ENCODE data around the gene SNN.

SNN gene

DNA sequence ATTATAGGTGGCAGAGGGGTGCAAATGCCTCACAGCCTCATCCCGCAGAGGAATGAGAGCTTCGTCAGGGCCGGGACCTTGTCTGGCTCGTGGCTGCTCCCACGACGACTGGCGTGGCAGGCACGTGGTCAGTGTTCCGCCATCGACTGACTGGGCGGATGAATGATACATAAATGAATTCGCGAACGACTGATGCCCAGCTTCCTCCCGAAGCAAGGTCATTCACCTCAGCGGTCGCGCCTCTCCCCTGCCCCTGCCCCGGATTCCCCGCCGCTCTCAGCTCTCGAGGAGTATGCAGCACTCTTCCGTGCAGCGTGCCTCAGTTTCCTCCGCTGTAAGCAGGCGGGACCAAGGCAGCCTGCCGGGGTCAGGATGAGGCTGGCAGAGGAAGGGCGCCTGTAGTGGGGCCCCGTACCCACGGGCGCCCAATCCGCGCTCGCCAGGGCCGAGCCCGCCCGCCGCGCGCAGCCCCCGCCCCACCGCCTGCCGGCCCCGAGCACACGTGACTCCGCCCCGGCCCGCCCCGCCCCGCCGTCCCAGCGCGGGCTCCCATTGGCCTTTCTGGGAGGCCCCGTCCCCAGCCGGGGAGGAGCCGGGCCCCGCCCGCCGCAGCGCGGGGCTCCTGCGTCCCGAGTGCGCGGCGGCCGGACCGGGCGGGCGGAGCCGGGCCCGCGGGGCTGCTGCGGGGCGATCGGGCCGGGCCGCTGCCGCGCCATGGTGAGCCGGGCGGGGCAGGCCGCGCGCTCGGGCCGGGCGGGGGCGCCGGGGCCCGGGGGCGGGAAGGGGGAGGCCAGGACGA lies at the start of gene SNN:
Gene SNN, plus strand, starts transcription at position 632 of the 799 bp plus-strand sequence. CDS start 7,605 bp downstream, outside the sequence.
- in situ Hi-C loops (cut with HindIII; ENCODE audit: low pct_ligation_motif_present, low pct_unique_long_range_greater_than_20kb, low sequenced_read_pairs): no loop called here
- peak; percentile 91 for DNase-seq

DNA sequence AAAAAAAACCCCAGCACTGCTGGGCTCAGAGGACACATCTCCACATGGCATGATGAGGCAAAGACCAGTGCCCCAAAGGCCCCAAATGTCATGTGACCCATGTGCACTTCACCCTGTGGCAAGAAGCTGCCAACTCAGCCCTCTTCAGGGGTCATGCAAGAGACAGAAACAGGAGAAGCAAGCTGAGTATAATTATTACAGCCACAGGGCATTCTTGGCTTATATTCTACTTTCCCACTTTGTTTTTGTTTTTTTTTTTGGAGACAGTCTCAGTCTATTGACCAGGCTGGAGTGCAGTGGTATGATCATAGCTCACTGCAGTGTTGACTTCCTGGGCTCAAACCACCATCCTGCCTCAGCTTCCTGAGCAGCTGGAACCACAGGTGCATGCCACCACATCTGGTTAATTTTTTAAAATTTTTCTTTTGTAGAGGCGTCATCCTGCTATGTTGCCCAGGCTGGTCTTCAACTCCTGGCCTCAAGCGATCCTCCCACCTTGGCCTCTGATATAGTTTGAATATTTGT lies 48.9 kb upstream of the SNN start:
- in situ Hi-C loops (cut with HindIII; ENCODE audit: low pct_ligation_motif_present, low pct_unique_long_range_greater_than_20kb, low sequenced_read_pairs): no loop called here
- DNase-seq: no peak

DNA sequence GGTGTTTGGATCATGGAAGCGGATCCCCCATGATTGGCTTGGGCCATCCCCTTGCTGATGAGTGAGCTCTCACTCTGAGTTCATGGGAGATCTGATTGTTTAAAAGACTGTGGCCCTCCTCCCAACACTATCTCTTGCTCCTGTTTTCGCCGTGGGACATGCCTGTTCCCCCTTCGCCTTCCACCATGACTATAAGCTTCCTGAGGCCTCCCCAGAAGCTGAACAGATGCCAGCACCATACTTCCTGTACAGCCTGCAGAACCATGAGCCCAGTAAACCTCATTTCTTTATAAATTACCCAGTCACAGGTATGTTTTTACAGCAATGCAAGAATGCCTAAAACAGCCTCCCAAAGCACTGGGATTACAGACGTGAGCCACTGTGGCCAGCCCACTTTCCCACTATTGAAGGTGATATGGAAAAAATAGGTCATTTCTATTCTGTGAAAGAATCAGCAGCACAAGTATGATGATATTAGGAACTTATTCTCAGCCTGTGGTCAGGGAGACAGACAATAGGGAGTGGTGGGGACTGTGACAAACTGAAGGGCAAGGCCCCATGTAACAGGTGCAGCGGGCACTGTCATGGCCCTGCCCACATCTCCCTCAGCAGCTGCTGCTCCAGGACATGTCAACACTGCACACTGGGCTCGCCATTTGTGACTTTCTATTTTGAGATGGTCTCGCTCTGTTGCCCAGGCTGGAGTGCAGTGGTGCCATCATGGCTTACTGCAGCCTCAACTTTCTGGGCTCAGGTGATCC lies 47.8 kb upstream of the SNN start:
- DNase-seq: no peak
- in situ Hi-C loops (cut with HindIII; ENCODE audit: low pct_ligation_motif_present, low pct_unique_long_range_greater_than_20kb, low sequenced_read_pairs): no loop called here

DNA sequence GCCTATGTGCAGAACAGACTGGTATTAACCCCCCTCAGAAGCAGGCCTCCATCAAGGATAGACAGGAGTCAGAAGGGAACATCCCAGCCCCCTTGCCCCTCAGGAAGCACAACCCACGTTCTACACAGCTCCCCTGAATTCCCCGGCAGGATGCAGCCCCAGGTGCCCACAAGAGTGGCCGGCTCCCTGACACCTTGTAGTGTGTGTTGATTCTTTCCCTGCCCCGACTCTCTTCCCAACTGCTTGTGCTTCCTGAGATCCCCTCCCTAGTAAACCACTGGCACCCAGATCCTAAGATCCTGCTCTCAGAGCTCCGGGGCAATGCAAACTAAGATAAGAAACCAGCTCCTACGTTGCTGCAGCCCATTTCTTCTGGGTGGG lies 46.7 kb upstream of the SNN start:
- in situ Hi-C loops (cut with HindIII; ENCODE audit: low pct_ligation_motif_present, low pct_unique_long_range_greater_than_20kb, low sequenced_read_pairs): no loop called here
- no peak for DNase-seq

DNA sequence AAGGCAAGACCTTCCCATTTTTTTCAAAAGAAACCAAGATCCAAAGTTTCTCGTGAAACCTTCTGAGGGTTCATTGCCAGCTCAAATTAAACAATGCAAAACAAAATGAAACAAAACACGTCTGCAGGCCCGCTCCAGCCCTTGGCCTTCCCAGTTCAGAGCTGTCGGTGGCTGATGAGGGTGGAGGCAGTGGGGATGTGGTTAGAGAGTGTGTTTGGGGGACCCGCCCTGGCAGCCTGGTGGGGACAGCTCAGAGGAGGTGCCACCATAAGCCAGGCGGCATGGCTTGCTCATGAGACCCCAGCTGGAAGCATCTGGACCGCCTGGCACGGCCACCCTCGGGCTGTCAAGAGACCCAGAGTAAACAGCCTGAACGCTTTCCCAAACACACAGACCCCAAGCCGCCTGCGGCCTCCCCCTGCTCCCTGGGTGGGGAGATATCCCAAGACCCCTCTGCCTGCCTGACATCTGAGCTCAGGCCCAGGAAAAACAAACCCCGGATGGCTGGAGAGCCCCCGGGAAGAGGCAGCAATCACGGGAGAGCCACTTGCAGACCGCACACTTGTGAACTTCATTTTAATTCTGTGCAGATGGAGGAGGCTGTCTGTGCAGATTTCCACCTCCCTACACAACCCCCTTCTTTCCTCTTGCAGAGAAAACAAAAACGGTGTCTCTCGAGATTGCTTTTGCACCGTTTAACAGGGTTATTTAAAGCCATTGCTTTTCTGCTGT lies 46.2 kb upstream of the SNN start:
- DNase-seq: no peak
- in situ Hi-C loops (cut with HindIII; ENCODE audit: low pct_ligation_motif_present, low pct_unique_long_range_greater_than_20kb, low sequenced_read_pairs): no loop called here

DNA sequence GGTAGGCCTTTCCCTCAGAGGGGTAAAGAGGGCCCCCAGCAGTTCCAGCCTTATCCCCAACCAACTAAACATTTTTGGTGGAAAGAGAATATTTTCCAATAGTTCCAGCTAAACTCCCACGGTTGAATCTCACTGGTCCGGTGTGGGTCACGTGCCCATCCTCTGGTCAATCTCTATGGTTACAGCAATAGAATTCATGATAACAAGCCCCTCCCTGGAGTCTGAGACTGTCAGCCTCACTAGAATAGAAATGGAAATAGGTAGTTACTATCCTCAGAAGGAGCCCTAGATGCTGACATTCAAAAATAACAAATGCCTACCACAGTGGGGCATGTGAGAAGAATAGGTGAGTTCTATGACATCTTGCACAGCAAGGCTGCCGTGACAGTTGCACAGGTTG lies 44.0 kb upstream of the SNN start:
- DNase-seq: no peak
- in situ Hi-C loops (cut with HindIII; ENCODE audit: low pct_ligation_motif_present, low pct_unique_long_range_greater_than_20kb, low sequenced_read_pairs): no loop called here

DNA sequence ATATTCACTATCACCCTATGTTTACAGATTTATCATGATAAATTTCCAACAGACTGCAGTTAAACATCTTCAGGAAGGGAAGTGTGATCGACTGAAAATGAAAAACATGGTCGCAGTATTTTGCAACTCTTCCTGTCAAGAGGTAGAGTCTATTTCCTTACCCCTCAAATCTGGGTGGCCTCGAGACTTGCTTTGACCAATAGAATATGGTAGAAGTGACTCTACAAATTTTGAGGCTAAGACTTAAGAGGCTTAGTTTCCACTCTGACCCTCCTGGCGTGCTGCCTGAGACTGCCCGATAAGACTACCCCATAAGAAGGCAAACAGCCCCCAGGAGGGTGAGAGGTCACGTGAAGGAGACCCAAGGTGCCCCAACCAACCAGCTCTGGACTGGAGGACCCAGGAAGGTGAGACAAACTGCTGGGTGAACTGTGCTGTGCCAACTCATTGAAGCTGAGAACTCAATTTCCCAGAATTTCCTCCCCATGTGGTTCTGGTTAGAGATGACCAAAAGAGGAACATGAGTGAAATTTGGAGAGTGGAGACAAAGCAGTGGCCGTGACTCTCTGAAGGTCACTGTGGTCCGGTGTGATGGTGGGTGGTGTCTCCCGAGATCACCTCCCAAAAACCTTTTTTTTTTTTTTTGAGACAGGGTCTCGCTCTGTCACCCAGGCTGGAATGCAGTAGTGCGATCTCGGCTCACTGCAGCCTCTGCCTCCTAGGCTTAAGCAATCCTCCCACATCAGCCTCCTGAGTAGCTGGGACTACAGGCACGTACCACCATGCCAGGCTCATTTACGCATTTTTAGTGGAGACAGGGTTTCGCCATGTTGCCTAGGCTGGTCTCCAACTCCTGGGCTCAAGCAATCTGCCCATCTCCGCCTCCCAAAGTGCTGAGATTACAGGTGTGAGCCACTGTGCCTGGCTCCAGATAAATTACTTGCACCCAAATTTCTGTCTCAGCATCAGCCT lies 43.3 kb upstream of the SNN start:
- in situ Hi-C loops (cut with HindIII; ENCODE audit: low pct_ligation_motif_present, low pct_unique_long_range_greater_than_20kb, low sequenced_read_pairs): no loop called here
- no peak for DNase-seq

DNA sequence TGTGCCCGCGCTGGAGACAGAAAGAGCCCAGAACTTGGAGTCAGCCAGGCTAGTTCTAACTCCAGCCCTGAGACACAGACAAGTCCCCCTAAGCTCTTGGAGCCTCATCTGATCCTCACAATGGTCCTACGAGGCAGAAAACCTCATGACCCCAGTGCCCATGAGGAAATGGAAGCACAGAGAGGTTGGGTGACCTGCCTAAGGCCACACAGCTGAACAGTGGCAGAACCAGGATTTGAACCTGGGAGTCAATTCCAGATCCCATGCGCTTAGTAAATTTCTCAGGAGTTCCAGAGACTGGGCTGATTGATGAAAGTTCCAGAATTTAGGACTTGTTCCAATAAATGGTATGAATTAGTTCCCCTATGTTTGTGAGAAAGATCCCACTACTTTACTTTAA lies 42.5 kb upstream of the SNN start:
- in situ Hi-C loops (cut with HindIII; ENCODE audit: low pct_ligation_motif_present, low pct_unique_long_range_greater_than_20kb, low sequenced_read_pairs): no loop called here

DNA sequence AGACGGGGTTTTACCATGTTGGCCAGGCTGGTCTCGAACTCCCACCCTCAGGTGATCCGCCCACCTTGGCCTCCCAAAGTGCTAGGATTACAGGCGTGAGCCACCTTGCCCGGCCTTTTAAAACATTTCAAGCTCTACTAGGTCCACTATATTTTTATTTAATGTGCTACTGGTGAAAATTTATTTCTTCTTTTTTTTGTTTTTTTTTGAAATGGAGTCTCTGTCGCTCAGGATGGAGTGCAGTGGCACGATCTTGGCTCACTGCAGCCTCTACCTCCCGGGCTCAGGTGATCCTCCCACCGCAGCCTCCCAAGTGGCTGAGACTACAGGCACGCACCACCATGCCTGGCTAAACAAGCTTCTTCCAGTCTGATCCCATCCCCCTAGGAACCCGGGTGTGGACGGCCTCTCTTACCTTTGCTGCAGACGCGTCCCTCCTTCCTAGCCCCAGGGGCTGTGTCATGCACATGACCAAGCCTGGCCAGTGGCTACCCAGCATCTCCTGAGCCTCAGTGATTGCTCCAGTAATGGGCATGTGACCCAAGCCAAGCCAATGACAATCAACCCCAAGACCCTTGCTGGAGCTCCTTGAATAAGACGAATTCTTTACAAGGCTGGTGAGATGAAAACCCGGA lies 41.5 kb upstream of the SNN start:
- in situ Hi-C loops (cut with HindIII; ENCODE audit: low pct_ligation_motif_present, low pct_unique_long_range_greater_than_20kb, low sequenced_read_pairs): no loop called here
- no peak for DNase-seq

More for the DNA sequence above, 42.5 kb upstream of the SNN start:
- no peak for DNase-seq

DNA sequence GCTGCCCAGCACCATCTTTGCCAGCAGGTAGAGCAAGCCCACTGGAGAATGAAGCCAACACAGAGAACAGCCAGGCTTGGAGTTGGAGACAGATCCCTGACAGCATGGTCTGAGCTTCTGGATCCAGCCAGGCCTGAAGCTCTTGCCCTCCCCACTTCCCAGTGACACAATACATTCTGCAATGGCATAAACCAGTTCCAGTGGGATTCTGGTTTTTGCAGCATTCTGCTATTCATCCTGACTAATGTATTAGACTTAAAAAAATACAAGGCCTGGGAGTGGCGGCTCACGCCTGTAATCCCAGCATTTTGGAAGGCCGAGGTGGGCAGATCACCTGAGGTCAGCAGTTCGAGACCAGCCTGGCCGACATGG lies 41.0 kb upstream of the SNN start:
- no peak for DNase-seq
- in situ Hi-C loops (cut with HindIII; ENCODE audit: low pct_ligation_motif_present, low pct_unique_long_range_greater_than_20kb, low sequenced_read_pairs): no loop called here

DNA sequence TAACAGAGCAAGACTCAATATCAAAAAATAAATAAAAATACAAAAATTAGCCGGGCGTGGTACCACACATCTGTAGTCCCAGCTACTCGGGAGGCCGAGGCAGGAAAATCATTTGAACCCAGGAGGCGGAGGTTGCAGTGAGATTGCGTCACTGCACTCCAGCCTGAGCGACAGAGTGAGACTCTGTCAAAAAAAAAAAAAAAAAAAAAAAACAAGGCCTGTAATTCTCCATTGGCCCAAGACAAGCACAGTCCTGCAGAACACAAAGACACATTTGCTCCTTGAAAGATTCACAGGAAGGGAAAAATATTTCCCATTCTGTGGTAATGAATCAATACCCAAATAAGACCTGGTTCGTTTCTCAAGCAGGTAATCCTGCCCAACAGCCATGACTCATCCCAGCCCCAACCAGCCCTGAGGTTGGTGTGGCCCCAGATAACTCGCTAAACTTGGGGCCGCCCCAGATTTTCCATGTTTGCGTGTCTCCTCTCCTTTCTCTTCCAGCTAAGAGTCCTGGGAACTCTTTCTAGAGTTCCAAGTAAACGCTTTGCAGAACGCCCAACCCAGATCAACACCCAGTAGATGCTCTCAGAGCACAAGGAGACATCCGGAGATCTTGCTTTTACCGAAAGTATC lies 40.3 kb upstream of the SNN start:
- in situ Hi-C loops (cut with HindIII; ENCODE audit: low pct_ligation_motif_present, low pct_unique_long_range_greater_than_20kb, low sequenced_read_pairs): no loop called here

DNA sequence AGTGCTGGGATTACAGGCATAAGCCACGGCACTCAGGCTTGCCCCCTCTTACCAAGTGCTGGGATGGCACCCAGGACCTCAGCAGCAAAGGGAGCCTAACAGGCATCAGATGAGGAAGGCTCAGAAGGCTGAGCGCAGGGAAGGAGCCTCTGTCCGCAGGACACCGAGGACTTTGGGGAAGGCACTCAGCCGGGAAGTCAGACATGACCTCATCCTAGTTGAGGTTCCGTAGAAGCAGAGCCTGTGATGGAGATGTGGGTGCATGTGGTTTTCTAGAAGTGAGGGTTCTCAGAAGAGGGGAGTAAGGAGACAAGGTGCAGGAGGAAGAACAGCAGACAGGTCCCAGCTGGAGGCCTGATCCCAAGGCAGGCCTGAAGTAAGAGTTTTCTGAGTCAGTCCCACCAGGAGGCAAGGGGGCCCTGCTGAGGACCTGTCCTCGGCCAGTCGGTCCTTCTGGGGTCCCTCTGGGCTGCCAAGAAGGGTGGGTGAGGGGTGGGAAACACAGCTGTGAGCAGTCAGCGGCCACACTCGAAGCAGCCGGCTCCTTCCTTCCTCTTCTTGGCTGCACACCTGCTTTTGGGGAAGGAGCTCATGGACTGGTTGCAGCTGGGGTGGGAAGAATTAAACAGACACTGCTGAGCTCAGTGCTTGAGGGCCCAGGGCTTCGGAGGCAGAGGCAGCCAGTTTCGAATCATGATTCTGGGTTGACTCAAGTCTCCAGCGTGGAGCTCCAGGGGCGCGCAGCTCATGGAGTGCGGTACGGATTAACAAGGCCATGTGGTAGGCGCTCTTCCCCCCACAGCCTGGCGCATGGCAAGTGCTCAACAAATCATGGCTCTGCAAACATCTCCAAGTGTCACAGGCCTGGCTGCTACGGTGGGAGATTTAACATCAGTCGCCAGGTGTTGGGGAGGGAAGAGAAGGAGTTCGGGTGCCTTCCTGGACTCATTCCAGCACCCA lies 38.9 kb upstream of the SNN start:
- DNase-seq: no peak
- in situ Hi-C loops (cut with HindIII; ENCODE audit: low pct_ligation_motif_present, low pct_unique_long_range_greater_than_20kb, low sequenced_read_pairs): no loop called here

More for the DNA sequence above, 40.3 kb upstream of the SNN start:
- no peak for DNase-seq

DNA sequence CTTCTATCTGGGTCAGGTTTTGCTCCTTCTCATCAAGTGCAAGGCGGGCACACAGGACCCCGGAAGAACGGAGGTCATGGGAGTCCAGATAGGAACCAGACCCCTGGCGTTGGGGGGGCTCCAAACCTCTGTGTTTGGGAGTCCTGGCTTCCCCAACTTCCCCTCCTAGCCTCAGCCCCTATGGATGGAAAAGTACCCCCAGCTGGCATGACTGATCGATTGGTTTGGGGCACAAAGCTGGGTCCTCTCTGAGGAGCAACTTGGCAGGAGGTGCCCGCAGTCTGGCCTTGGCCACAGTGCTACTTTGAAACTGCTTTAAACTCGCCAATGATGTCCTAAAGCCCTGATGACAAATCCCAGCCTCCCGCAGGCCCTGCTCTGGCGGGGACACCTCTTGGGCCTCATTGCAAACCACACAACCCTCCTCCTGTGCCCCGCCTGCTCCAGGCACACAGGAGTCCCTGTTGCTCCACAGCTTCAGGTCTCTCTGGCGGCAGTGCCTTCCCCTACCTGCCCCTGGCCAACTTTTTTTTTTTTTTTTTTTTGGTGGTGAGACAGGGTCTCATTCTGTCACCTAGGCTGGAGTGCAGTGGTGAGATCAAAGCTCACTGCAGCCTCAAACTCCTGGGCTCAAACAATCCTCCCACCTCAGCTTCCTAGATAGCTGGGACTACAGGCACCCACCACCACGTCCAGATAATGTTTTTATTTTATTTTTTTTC lies 38.0 kb upstream of the SNN start:
- in situ Hi-C loops (cut with HindIII; ENCODE audit: low pct_ligation_motif_present, low pct_unique_long_range_greater_than_20kb, low sequenced_read_pairs): no loop called here
- no peak for DNase-seq

DNA sequence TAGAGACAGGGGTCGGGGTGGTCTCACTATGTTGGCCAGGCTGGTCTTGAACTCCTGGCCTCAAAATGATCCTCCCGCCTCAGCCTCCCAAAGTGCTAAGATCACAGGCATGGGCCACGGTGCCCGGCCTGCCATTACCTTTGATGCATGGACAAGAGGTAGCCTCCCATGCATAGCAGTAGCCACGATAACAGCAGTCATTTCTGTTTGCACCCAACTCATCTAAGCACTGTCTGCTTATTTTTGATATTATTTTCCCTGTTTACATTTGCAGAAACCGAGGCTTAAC lies 37.5 kb upstream of the SNN start:
- in situ Hi-C loops (cut with HindIII; ENCODE audit: low pct_ligation_motif_present, low pct_unique_long_range_greater_than_20kb, low sequenced_read_pairs): no loop called here
- DNase-seq: no peak

DNA sequence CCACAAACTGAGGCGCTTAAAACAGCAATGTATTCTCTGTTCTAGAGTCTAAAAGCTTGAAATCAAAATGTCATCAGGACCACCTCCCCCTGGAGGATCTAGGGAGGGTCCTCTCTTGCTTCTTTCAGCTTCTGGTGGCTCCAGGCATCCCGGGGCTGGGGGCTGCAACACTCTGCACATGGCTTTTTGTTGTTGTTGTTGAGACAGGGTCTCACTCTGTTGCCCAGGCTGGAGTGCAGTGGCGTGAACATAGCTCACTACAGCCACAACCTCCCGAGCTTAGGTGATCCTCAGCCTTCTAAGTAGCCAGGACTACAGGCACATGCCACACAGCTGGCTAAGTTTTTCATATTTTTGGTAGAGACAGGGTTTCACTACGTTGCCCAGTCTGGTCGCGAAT lies 37.0 kb upstream of the SNN start:
- DNase-seq: no peak
- in situ Hi-C loops (cut with HindIII; ENCODE audit: low pct_ligation_motif_present, low pct_unique_long_range_greater_than_20kb, low sequenced_read_pairs): no loop called here

DNA sequence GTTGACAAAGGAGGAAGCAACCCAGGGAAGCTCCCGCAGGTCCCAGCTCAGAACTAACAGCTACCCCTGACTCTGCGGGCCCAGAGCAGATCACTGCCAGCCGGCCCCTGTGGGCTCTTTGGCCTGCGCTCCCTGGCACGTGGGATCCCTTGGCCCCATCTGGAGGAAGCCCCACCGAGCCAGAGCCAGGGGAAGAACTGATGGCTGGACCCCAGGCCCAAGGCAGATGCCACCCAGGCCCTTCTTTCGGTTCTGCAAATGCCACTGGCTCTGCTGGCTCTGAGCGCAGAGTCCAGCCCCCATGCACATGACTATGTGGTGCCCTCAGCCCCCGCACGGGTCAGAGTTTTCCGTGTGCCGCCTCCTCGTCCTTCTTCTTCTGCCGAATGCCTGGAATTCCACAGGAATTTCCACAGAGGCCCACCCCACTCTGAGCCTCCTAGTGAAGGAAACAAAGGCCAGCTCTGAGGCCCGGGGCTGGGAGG lies 35.8 kb upstream of the SNN start:
- no peak for DNase-seq
- in situ Hi-C loops (cut with HindIII; ENCODE audit: low pct_ligation_motif_present, low pct_unique_long_range_greater_than_20kb, low sequenced_read_pairs): no loop called here

All from ACHN (cell line).